Activated gamma-delta T cell (primary cell): ENCODE data around the gene SNW1.
"Not testable (repeated sequence)": the region's sequence is repeated elsewhere in the genome, so short reads cannot be mapped to it uniquely, and the experiment has no call there.

Source experiments
- DNase-seq: peaks from one replicate; lab custom pipeline; 2025; lab: John Stamatoyannopoulos, UW

SNW1 gene

DNA sequence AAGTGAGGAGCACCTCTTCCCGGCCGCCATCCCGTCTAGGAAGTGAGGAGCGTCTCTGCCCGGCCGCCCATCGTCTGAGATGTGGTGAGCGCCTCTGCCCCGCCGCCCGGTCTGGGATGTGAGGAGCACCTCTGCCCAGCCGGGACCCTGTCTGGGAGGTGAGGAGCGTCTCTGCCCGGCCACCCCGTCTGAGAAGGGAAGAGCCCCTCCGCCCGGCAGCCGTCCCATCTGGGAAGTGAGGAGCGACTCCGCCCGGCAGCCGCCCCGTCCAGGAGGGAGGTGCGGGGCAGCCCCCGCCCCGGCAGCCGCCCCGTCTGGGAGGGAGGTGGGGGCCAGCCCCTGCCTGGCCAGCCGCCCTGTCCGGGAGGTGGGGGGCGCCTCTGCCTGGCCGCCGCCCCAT lies 13.5 kb downstream of the SNW1 start:
- DNase-seq, result not testable (repeated sequence)

DNA sequence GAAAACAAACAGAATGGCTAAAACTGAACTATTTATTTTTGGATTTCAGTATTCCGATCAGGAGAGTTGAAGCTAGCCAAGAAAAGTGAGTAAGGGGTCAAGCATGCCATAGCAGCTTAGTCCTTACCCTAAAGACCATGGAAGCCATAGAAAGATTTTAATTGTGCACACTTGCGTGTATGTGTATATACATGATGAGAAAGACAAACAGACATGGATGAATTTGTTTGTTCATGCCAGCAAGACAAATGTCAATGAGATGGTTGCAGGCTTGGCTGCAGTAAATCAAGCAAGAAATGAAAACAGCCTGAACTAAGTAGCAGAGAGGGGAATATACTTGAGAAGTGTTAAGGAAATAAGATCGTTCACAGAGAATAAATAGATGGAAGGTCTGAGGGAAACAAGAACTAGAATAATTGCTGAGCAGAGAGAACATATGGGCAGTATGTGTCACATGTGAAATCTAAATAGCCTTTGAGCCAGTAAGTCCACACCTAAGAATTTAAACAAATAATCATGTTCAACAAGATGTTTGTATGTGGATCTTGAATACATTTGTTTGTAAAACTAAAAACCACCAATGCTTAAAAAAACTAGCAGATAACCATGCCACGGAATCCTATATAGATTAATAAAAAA lies 14.8 kb downstream of the SNW1 start:
- no peak for DNase-seq

DNA sequence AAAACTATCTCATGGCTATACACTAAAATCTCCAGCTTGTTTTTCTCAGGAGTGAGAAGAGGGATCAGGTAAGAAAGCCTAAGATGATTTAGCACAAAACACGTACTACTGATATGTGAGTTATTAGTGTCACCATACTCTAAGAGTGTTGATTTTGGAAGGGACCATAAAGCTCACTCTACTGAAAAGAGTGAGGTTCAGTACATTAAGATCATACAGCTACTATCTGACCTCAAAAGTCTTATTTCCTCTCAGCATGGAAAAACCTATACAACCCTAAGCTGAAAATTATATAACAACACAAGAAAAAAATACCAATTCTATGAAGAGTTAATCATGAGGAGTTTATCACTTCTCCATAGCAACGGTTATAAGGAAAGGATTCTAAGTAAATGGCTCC lies 19.5 kb downstream of the SNW1 start:
- no peak for DNase-seq

DNA sequence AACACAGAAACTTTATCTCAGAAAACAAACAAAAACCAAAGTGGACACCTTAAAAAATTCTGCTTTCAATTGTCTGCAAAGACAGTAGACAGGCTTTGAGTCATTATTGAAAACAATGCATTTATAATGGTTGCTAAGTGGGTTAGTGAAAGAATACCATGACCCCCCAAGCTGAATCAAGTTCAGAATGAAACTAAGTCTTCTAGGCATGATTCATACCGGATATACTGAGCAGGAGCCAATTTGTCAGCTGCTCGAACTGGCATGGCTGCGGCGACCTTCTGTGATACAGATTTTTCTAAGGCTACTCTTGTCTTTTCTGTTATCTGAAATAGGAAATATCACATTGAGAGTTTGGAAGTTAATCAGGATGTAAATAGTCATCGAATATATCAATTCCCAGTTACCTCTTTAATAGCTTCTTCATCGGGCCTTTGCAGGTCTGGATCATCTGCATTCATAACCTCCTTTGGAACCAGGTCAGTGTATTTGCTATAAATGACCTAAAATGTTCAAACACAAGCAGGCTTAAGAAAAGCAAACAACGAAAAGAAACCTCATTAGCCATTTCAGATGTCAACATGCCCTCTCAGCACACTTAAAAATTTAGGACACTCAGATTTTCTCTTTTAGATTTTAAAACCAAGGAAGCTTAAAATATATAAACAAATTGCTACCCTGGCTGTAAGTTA lies 22.3 kb downstream of the SNW1 start:
- DNase-seq, result no peak

DNA sequence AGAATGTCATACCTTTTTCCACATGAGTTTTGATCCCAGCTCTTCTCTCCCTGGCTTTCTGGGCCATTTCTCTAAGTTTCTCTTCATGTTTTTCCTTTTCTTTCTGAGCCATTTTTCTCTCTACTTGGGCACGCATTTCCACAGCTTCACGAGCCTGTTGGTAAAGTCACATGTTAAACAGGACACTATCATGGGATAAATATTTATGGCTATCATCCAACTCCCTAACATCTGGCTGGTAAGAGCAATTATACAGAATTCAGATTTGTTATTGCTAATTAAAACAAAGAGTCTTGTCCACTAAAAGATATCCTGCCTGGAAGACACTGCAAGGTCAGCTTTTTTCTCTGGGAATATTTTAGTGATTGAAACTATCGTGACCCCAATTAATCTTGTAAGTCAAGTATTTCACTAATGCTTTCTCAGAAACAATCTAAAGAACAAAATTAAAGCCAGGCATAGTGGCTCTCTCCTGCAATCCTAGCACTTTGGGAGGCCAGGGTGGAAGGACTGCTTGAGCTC lies 29.9 kb downstream of the SNW1 start:
- DNase-seq, result no peak

DNA sequence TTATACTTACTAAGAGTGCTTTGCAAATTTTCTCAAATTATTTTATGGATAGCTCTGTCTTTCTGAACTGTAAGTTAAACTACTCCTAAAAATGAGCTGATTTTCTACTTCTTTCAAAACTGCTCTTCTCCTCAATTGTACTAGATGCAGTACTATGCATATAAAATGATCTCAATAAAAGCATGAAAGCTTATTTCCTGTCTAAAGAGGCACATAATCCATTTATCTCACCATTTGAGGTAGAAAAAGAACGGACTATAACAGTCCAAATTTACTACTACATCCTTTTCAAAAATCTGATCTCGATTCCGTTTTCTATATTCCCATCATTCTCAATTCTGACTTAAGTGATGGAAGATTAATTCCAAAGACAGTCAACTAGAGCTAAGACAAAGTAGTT lies 38.7 kb downstream of the SNW1 start:
- DNase-seq, result no peak

DNA sequence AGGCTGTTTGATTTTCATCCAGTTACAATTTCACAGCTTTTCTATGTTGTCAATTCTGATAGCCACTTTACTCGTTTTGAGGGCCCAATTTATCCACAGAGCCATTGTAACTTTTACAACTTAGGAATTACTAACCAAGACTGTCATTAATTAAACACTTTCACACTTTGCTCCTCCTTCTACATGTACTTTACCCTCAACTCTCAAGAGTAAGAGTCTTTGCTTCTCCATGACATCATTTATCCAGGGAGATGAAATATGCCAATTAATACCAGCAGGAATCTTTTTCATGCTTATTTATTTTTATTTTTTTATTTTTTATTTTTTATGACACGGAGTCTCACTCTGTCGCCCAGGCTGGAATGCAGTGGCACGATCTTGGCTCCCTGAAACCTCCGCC lies 39.5 kb downstream of the SNW1 start:
- no peak for DNase-seq

DNA sequence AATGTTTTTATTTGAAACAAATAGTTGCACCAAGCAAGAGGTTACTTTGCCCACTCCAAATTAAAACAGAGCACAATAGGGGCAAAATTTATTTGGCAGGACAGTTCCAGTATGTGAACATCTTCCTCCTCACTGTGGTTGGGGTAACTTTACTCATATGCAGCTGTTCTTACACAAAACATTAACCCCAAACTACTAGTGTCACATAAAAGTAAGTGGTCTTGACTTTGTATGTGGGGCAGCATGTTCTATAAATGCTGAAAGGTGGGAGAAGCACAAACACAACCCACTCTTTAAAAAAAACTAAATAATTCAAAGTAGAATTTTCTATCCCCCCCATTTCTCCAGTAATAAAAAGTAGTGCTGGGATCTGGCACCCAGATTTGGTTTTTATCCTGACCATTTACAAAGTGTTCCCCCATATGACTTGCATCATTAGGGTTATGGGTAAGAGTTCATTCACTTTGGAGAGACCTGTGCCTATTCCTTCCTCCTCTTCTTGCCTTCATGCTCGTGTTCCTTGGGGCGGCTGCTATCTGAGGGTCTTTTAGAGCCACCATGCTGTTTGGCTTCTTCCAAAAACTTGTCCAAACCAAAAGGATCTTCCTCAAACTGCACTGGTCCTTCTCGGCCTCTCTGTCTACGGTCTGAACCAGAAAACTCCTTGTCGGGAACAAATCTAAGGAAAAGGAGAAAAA lies 43.2 kb downstream of the SNW1 start:
- no peak for DNase-seq

DNA sequence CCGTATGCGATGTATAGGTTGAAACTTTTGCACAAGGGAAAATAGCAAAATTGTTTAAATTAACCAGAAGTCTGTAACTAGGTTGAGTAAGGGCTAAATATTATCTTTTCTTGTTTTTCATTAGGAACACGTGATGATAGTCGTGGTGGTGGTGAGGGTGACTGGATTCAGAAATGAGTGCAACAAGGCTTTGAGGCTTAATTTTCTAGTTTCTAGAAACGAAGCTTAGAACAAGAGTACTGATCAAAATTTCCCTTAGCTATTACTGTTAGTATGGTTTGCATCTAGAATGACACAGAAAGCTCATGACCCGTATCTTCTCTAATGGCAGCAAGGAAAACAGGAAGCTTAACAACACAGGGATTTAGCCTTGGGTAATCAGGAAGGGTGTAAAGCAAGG lies 46.0 kb downstream of the SNW1 start:
- no peak for DNase-seq

DNA sequence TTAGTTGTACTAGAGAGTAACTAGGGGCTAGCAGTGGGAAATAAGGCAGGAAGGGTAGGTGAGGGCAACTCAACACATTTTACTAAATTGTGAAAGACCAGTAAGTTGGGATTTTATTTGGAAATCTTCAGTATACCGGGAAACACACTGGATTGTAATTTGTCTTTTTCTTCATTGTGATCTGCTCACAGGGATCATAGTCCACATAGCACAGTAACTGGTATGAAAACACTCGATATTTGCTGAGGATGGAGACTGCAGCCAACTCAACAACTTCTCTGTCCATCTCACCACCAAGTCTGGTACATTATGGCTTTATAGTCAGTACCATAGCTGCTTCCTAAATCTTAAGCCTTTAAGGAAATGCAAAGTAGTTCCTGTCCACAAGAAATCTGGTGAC lies 50.6 kb downstream of the SNW1 start:
- no peak for DNase-seq

DNA sequence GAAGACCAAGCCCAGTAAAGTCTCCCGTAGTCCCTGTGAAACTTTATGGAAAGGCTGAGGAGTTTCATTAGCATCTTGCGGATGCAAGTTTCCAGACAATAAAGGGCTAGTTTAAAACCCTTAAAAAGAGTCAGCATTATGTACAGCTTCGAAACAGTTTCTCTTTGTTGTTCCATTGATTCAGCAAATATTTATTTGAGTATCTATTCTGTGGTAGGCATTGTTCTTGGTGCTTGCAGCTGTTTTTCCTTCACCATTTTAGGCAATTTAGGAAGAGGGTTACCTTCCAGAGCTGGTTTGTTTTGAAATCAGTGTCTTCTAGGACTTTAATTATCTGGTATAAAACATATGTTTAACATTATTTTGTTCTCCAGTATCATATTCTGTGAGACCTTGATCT lies 51.5 kb downstream of the SNW1 start:
- DNase-seq, result no peak

DNA sequence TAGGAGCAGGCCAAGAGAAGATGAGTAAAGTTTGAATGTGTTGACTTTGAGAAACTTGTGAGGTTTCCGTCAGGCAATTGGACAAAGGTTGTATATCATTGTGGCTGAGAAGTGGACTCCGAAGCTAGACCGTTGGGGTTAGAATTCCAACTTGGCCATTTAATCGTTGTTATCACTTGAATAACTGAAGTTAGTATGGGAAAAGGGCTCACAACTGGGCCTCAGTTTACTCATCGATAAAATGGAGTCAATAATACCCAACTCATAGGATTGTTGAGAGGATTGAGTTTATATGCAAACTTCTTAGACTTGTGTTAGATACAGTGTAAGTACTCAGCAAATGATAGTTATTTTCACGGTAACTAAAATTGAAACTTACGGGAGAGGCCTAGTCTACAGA lies 52.2 kb downstream of the SNW1 start:
- no peak for DNase-seq

DNA sequence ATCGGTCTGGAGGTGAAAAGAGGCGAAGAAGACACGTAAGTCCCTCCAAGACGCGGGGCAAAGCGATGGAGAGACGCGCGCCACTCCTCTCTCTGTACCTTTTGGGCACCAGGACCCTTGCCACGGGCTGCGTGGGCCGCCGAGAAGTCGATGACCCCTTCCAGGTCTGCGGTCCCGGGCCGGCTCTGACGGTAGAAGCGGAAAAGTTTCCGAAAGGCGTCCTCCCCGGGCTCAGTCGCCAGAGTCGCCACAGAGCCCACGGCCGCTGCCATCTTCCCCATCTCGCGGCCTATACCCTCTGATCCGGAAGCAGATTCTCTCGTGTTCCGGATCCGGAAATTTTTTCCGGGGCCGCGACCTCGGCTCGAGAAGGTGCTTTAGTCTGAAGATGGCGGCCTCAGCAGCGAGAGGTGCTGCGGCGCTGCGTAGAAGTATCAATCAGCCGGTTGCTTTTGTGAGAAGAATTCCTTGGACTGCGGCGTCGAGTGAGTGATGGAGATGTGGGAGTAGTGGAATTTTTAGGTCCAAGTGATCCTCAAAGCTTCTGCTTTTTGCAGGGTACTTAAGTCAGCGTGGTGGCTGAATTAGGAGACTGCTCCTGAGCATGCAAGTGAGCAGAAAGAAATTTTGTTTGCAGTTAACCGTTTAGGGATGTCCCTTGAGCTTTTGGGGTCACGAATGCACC lies 53.1 kb downstream of the SNW1 start, which contains the start of the genes ALKBH1 and SLIRP:
Gene ALKBH1 (minus strand): TSS at position 300 of the 685 bp plus-strand sequence. CDS start 19 bp downstream, at position 281.
Gene SLIRP (plus strand): TSS at position 380 of the 685 bp plus-strand sequence. CDS start 9 bp downstream, at position 389.
- DNase-seq, result peak; percentile 49

DNA sequence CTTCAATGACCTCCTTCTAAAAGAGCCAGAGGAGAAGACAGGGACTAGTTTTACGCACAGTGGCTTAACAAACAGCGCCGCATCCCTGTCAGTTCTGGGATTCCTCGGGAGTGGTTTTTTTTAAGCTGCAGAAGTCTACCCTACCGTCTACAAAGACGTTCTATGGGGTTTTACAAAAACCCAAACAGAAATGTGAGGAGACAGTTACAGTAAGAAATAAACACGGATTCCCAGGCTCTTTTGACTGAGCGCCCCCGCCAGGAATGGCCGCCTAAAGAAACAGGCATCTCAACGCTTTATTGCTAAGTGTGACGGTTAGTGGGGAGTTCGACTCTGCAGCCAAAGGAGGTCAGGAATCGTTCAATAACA lies 53.6 kb downstream of the SNW1 start:
- no peak for DNase-seq

DNA sequence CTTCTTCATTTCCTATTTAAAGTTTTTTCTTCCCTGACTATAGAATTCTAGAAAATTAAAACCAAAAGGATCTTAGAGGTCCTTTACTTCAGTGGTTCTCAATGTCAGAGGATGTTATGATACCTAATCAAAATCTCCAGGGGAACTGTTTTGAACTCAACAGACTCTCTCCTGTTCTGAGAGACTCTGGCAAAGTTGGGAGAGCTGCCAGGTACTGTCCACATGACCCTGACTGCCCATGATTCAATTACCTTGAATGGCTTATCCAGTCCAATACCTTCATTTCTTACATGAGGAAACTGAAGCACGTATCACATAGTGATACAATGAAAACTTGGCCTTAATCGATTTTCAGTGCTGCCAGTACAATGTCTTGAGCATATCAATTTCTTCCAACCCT lies 69.7 kb downstream of the SNW1 start:
- DNase-seq, result no peak

DNA sequence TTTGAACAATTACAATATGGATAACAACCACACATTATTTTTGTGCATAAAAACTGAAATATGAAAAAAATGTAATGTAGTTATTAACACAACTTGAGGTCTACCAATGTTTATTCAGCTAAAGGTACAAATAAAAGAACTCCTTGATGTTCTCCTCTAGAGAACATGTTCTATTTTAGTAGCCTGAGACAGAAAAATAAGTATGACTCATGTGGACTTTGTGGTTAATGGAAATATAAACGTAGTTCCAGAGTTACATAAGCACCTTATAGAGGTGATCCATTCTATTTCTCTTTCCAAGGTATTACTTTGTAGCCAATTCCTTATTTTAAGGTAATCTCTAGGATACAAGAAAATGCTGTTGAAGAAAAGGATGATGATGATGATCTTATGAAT lies 78.8 kb downstream of the SNW1 start:
- no peak for DNase-seq

DNA sequence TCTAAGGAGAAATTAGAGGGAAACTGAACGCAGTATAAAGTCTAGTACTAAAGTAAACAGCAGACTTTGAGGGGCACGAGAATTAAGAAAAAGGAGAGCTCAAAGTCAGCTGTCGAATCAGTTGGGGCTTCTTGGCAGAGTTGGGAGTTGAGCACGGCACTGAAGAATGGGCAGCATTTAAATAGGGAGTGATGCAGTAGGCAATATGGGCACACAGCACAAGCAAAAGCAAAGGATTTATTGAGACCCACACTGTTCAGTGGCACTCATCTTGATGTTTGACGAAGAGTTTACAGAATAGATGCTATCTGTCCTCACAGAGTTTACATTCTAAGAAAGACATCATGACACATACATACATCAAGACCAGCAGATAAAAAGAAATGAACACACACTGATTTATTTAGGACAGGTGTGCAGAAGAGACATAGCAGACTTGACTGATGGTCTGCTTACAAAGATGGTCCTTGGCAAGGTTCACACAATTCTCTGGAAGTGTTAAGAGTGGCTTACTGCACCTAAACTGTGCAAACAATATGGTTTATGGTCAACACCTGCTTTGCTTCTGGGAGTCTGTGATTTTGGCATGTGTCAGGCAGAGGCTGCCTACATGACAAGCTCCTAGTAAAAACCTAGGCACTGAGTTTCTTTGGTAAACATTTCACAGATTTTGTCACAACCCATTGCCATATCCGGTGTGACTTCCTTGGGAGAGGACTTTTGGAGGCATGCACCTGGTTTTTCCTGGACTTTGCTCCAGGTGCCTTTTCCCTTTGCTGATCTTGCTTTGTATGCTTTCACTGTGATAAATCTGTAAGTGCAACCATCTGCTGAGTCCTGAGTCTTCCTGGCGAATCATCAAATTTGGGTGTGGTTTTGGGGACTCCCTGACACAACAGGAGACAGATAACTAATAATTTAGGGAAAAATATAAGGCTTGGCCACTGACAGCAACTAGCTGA lies 79.5 kb downstream of the SNW1 start:
- DNase-seq, result no peak

DNA sequence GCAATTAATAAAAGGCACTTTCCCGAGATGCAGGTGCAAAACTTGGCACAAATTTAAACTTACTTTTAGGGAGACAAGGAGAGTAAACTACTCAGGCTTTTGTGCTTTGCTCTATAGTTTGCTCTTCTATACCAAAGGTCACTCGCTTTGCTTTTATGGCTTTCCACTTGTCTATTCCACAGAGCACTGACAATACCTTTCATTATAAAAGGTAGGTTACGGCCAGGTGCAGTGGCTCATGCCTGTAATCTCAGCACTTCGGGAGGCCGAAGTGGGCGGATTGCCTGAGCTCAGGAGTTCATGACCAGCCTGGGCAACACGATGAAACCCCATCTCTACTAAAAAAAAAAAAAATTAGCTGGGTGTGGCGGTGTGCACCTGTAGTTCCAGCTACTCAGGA lies 86.0 kb downstream of the SNW1 start:
- DNase-seq, result no peak

DNA sequence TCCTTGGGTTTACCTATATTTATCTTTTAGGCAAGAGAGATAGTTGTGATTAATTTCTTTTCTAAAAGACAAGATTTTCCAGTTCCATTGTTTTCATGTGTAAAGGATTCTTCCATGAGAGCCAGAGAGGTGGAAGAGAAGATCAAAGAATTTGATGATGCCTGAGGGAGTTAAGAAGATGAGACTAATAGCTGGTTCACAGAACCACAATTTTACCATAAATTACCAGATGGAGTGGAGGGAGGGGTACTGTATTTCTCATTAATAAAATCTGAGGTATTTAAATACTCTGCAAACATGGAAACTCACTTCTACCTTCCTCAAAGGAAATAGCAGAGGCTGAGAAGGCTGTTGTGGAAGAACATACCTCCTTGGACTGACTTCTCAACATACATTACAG lies 87.8 kb downstream of the SNW1 start:
- DNase-seq, result no peak
